ENCODE results near the gene DLG4.

DNA sequence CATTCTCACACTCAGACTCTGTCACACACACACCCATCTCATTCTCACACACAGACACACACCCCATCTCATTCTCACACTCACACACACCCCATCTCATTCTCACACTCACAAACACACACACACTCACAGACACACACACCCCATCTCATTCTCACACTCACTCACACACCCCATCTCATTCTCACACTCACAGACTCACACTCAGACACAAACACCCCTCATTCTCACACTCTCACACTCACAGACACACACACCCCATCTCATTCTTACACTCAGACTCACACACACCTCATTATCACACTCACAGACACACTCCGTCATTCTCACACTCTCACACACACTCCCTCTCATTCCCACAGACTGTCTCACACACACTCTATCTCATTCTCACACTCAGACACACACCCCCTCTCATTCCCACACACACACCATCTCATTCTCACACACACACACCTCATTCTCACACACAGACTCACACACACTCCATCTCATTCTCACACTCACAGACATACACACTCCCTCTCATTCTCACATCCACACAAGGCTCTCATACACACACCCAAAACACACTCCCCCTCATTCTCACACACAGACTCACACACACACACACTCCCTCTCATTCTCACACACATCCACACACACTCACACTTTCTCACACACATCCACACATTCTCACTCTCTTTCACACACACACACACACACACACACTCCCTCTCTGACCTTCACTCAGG, 43.4 kb downstream of the DLG4 start:
- TF ChIP-seq, protein P1, sequence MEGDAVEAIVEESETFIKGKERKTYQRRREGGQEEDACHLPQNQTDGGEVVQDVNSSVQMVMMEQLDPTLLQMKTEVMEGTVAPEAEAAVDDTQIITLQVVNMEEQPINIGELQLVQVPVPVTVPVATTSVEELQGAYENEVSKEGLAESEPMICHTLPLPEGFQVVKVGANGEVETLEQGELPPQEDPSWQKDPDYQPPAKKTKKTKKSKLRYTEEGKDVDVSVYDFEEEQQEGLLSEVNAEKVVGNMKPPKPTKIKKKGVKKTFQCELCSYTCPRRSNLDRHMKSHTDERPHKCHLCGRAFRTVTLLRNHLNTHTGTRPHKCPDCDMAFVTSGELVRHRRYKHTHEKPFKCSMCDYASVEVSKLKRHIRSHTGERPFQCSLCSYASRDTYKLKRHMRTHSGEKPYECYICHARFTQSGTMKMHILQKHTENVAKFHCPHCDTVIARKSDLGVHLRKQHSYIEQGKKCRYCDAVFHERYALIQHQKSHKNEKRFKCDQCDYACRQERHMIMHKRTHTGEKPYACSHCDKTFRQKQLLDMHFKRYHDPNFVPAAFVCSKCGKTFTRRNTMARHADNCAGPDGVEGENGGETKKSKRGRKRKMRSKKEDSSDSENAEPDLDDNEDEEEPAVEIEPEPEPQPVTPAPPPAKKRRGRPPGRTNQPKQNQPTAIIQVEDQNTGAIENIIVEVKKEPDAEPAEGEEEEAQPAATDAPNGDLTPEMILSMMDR (IDR thresholded peaks at IDR 0.05): no peak
- no peak for TF ChIP-seq POLR2A (IDR thresholded peaks at IDR 0.05)
- no peak for TF ChIP-seq EP300 (IDR thresholded peaks at IDR 0.05)
